H1 (cell line): ENCODE results near the gene APC2. TPM values are rescaled to one million over a fixed set of nuclear protein-coding genes. Genes with fewer than 3 reads are reported as not detected.

Source experiments
- CTBP2 ChIP-seq: IDR thresholded peaks from 2 replicates; pipeline ENCODE4 v1.7.0; 2011; ENCODE audit warnings: borderline replicate concordance, mild to moderate bottlenecking, moderate library complexity, mixed read lengths, low read length; ENCODE audit not compliant: insufficient read depth, insufficient read length
- polyA plus RNA-seq, 7 experiments: library from polyadenylated mRNA; depleted of rRNA in 3 of 7; stranded (reverse) in 5 of 7; unstranded in 2 of 7; fragments of >200 nt in 5 of 7; fragments of 200-250 nt in 2 of 7; gene quantifications; 1 replicate in 5 of 7; 2 replicates in 1 of 7; 4 replicates in 1 of 7; pipeline versions ENCODE4 v1.2.1 to v1.2.3, GENCODE V29; 2011 to 2013; ENCODE audit warnings: missing spikeins in 2 of 7, mixed read lengths in 2 of 7
- total RNA-seq: library from RNA; stranded (reverse); fragmentation: NEBNext Ultra II Directional; extraction: Animal tissue kit (Norgen Biotek cat#: 25700); gene quantifications from 2 replicates; pipeline ENCODE4 v1.2.1, GENCODE V29; 2021

APC2 gene
- total and polyA plus RNA-seq, 2 of the 8 experiments (the other 6 are each of a cell fraction or from before 2014, with no cell fraction given): 1.3 to 4.1 TPM

GRCh38 chr19:1474011-1474764, 24.3 kb downstream of the APC2 start (continued):
- no peak for TF ChIP-seq CTBP2
- TF ChIP-seq, all 59 proteins: peak for 0
